Omental fat pad (tissue), 4 donors: Measurements from ENCODE around the gene ZC3H12D. TPM values are rescaled to one million over a fixed set of nuclear protein-coding genes. Genes with fewer than 3 reads are reported as not detected.

ENCODE experiments used
- ATAC-seq: fragments of 150-250 bp; one replicate; pipeline ENCODE4 v1.9.1; 2016; ENCODE audit warnings: mild to moderate bottlenecking, moderate library complexity; ENCODE audit not compliant: low FRiP score
- DNase-seq: peaks from one replicate; pipeline ENCODE4 v3.0.0-alpha.2; 2019; ENCODE audit warnings: low spot score
- small RNA-seq: library from RNA; depleted of rRNA; stranded (forward); fragments of <200 nt; gene quantifications from one replicate; pipeline ENCODE3, GENCODE V24; 2016
- total RNA-seq, 4 donors: library from RNA; depleted of rRNA; stranded (reverse); fragments of >200 nt; gene quantifications; one replicate each; pipeline ENCODE4 v1.1.0, GENCODE V29; 2016
- TF ChIP-seq, protein P1 (sequence below), 3 donors: fragments of 450-650 bp; IDR thresholded peaks; one replicate each; pipeline ENCODE4 v1.5.1; 2016 to 2017; ENCODE audit warnings: antibody characterized with exemption in 3 of 3, mild to moderate bottlenecking in 3 of 3, moderate library complexity in 2 of 3

Gene ZC3H12D
- total RNA-seq, 4 donors from 2014 or later = 2.0 to 8.9 (median 2.2) TPM

DNA sequence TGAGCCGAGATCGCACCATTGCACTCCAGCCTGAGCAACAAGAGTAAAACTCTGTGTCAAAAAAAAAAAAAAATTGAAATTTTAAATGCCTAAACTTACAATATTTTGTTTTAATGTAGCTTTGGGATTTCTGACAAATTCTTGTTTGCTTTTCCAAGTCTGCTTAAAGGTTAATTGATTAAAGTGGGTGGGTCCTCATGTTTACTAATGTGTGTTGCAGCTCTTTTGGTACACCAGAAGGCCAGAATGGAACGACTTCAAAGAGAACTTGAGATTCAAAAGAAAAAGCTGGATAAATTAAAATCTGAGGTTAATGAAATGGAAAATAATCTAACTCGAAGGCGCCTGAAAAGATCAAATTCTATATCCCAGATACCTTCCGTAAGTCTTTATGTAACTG is 87.4 kb downstream of the ZC3H12D start:
- ATAC-seq (no peak), DNase-seq (no peak)
- TF ChIP-seq, protein P1, sequence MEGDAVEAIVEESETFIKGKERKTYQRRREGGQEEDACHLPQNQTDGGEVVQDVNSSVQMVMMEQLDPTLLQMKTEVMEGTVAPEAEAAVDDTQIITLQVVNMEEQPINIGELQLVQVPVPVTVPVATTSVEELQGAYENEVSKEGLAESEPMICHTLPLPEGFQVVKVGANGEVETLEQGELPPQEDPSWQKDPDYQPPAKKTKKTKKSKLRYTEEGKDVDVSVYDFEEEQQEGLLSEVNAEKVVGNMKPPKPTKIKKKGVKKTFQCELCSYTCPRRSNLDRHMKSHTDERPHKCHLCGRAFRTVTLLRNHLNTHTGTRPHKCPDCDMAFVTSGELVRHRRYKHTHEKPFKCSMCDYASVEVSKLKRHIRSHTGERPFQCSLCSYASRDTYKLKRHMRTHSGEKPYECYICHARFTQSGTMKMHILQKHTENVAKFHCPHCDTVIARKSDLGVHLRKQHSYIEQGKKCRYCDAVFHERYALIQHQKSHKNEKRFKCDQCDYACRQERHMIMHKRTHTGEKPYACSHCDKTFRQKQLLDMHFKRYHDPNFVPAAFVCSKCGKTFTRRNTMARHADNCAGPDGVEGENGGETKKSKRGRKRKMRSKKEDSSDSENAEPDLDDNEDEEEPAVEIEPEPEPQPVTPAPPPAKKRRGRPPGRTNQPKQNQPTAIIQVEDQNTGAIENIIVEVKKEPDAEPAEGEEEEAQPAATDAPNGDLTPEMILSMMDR (IDR thresholded peaks at IDR 0.05) = no peak

Small RNA genes within 50 kb of the gene (small RNA-seq; reads per million reads assigned to genes)
- gene RNU7-3P = 1.3 reads per million, percentile 8 among the genes with 10 or more reads in this experiment

Other genes starting within 250 kb of the ZC3H12D start
- 10 to 100 TPM; 40.0 to 88.4 (median 58.6) TPM for gene TAB2, start 167.3 kb downstream of the ZC3H12D start, total RNA-seq
- gene SUMO4, start 84.8 kb downstream of the ZC3H12D start, total RNA-seq = 10 to 100 TPM in 1 of 4 donors, 1 to 10 TPM in 3; 1.9 to 10.6 (median 4.7) TPM
- 10 to 100 TPM; 21.7 to 41.4 (median 30.7) TPM for gene PPIL4, start 61.0 kb upstream of the ZC3H12D start, total RNA-seq
- gene GINM1, start 81.4 kb upstream of the ZC3H12D start, total RNA-seq = 10 to 100 TPM; 45.2 to 64.8 (median 54.4) TPM
- 10 to 100 TPM; 15.4 to 30.4 (median 18.7) TPM for gene KATNA1, start 163.7 kb upstream of the ZC3H12D start, total RNA-seq
- gene LATS1, start 233.1 kb upstream of the ZC3H12D start, total RNA-seq = 10 to 100 TPM; 18.8 to 39.2 (median 26.3) TPM